PFSK-1 (cell line): ENCODE measurements around the gene INPP4B.

Experiments
- POLR2AphosphoS5 ChIP-seq: IDR thresholded peaks from 2 replicates; pipeline ENCODE4 v1.6.1; 2012; ENCODE audit warnings: low read depth, mild to moderate bottlenecking, control low read depth, low read length, moderate library complexity
- SIN3A ChIP-seq: IDR thresholded peaks from 2 replicates; pipeline ENCODE4 v1.6.1; 2012; ENCODE audit warnings: mild to moderate bottlenecking, low read length, moderate library complexity, borderline replicate concordance; ENCODE audit not compliant: insufficient read depth

GRCh38 chr4:142419712-142420111 lies 426.4 kb downstream of the INPP4B start:
- TF ChIP-seq POLR2AphosphoS5 (no peak), SIN3A (no peak)
